Ishikawa (cell line): ENCODE data around the gene SHB.

Experiments
- CEBPB ChIP-seq: IDR thresholded peaks from 2 replicates; pipeline ENCODE4 v1.6.1; 2012
- CREB1 ChIP-seq: IDR thresholded peaks from 2 replicates; pipeline ENCODE4 v1.6.1; 2012; ENCODE audit warnings: low read depth
- EGR1 ChIP-seq: IDR thresholded peaks from 2 replicates; pipeline ENCODE4 v1.6.1; 2012
- EP300 ChIP-seq: IDR thresholded peaks from 2 replicates; pipeline ENCODE4 v1.6.1; 2012; ENCODE audit warnings: borderline replicate concordance
- FOXM1 ChIP-seq: IDR thresholded peaks from 2 replicates; pipeline ENCODE4 v1.6.1; 2012; ENCODE audit warnings: low read depth, borderline replicate concordance
- MAX ChIP-seq: IDR thresholded peaks from 2 replicates; pipeline ENCODE4 v1.6.1; 2012
- NFIC ChIP-seq: IDR thresholded peaks from 2 replicates; pipeline ENCODE4 v1.6.1; 2012
- RAD21 ChIP-seq: IDR thresholded peaks from 2 replicates; pipeline ENCODE4 v1.6.1; 2012; ENCODE audit warnings: low read depth
- REST ChIP-seq: IDR thresholded peaks from 2 replicates; pipeline ENCODE4 v1.6.1; 2012; ENCODE audit warnings: low read depth, mild to moderate bottlenecking
- TAF1 ChIP-seq: IDR thresholded peaks from 2 replicates; pipeline ENCODE4 v1.6.1; 2012; ENCODE audit warnings: low read depth, mild to moderate bottlenecking
- TCF12 ChIP-seq: IDR thresholded peaks from 2 replicates; pipeline ENCODE4 v1.6.1; 2012; ENCODE audit warnings: low read depth
- TEAD4 ChIP-seq: IDR thresholded peaks from 2 replicates; pipeline ENCODE4 v1.6.1; 2012
- USF1 ChIP-seq: IDR thresholded peaks from 2 replicates; pipeline ENCODE4 v1.6.1; 2012
- YY1 ChIP-seq: IDR thresholded peaks from 2 replicates; pipeline ENCODE4 v1.6.1; 2012; ENCODE audit warnings: low read depth
- ZBTB7A ChIP-seq: IDR thresholded peaks from 2 replicates; pipeline ENCODE4 v1.6.1; 2012; ENCODE audit warnings: low read depth

SHB gene

GRCh38 chr9:38092200-38092524, 23.1 kb upstream of the SHB start:
- TF ChIP-seq YY1 (no peak), REST (no peak), NFIC (no peak), TCF12 (no peak), CREB1 (no peak), FOXM1 (no peak), TEAD4 (no peak), CEBPB (no peak), EGR1 (no peak), TAF1 (no peak), RAD21 (no peak), ZBTB7A (no peak), MAX (no peak), USF1 (no peak), EP300 (no peak)

- TF ChIP-seq TEAD4 (no peak), RAD21 (no peak), ZBTB7A (no peak), FOXM1 (no peak)
Observed at GRCh38 chr9:38091310-38092199, 22.5 kb upstream of the SHB start.

- no peak for TF ChIP-seq TEAD4
- no peak for TF ChIP-seq MAX
- no peak for TF ChIP-seq TCF12
- TF ChIP-seq ZBTB7A, result no peak
- no peak for TF ChIP-seq RAD21
- no peak for TF ChIP-seq EP300
- TF ChIP-seq CEBPB, result no peak
- TF ChIP-seq REST, result no peak
- no peak for TF ChIP-seq YY1
- TF ChIP-seq FOXM1, result no peak
- TF ChIP-seq NFIC, result no peak
- no peak for TF ChIP-seq CREB1
- no peak for TF ChIP-seq USF1
- TF ChIP-seq EGR1, result no peak
- TF ChIP-seq TAF1, result no peak
Observed at GRCh38 chr9:38090170-38090569, 21.1 kb upstream of the SHB start.

DNA sequence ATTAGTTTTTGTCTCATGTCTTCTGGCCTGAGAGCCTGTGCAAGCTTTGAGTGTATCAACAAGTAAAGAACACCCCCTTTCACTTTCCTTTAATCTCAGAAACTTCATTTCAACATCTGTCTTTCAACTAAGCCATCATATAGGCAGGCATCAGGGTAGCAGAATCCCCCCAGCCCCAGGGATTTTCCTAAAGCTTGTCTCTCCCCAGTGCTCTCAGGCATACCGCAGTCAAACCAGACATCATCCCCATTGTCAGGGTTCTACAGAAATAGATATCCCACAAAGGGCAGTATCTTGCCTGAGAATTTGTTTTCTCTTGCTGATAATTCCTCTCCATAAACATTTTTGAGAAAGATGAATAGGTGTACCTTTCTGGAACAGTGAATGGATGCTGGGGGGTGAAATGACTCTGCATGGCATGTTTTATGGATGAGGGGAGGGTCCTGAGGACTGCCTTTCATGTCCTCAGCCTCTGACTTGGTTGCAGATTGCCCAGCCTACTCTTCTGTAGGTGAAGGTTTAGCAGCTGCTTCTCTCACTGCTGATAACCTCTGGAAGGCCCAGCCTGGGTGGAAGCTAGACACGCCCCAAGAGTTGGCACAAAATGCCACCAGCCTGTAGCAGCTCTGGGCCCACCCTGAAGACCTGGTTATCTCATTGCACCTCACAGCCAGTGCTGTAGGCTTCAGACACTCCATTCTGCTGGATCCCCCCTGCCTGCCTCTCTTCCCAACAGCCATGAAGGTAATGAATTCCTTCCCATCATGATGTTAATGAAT, 20.5 kb upstream of the SHB start:
- TF ChIP-seq FOXM1 (no peak), EP300 (no peak), YY1 (no peak), MAX (no peak)

- TF ChIP-seq EP300 (no peak), NFIC (peak; percentile 65), REST (no peak), RAD21 (peak; percentile 80), ZBTB7A (no peak)
Observed at GRCh38 chr9:38088006-38088925, 19.2 kb upstream of the SHB start.
